ENCODE results near the gene VWDE. TPM values are rescaled to one million over a fixed set of nuclear protein-coding genes. Genes with fewer than 3 reads are reported as not detected.

Gene VWDE
- total and polyA plus RNA-seq, 8 donors: 0.06 to 19.3 (median 1.4) TPM; not detected in 3

GRCh38 chr7:12378389-12378788 lies 25.3 kb downstream of the VWDE start:
- 33 to 69% (median 57%) methylated on average over 2 of the region's 2 CpGs for WGBS, 5 donors
- intact Hi-C loops (cut with DNase I; ENCODE audit: low total_unique reads): no loop called here
- DNase-seq: no peak

GRCh38 chr7:12377406-12377805 lies 26.3 kb downstream of the VWDE start:
- Histone ChIP-seq H3K4me3 (no peak overlapping the region), H3K27ac (no peak overlapping the region), H3K36me3 (no peaks in the 10 kb centered on the region), H3K9me3 (no peaks in the 10 kb centered on the region), H3K27me3 (no peaks in the 10 kb centered on the region), H3K4me1 (no peaks in the 10 kb centered on the region)
- WGBS, 5 donors: 74 to 84% (median 81%) methylated on average over 5 of the region's 5 CpGs
- no peak for TF ChIP-seq POLR2A (IDR thresholded peaks at IDR 0.05)
- no peak for TF ChIP-seq POLR2AphosphoS5 (IDR thresholded peaks at IDR 0.05)
- no peak for TF ChIP-seq EP300 (IDR thresholded peaks at IDR 0.05)
- no peak for TF ChIP-seq CTCF (IDR thresholded peaks at IDR 0.05)
- no peak for DNase-seq
- intact Hi-C loops (cut with DNase I; ENCODE audit: low total_unique reads): no loop called here

More at GRCh38 chr7:12378389-12378788, 25.3 kb downstream of the VWDE start:
- H3K27ac ChIP-seq: no peak overlapping the region
- H3K9me3 ChIP-seq: no peaks in the 10 kb centered on the region
- no peaks in the 10 kb centered on the region for H3K4me1 ChIP-seq
- no peaks in the 10 kb centered on the region for H3K36me3 ChIP-seq
- no peak for TF ChIP-seq POLR2A (IDR thresholded peaks at IDR 0.05)
- no peak for TF ChIP-seq CTCF (IDR thresholded peaks at IDR 0.05)
- TF ChIP-seq EP300 (IDR thresholded peaks at IDR 0.05): no peak
- TF ChIP-seq POLR2AphosphoS5 (IDR thresholded peaks at IDR 0.05): no peak
- H3K27me3 ChIP-seq: no peaks in the 10 kb centered on the region
- no peak overlapping the region for H3K4me3 ChIP-seq

GRCh38 chr7:12373580-12374263 lies 29.9 kb downstream of the VWDE start:
- no peak for TF ChIP-seq EP300 (IDR thresholded peaks at IDR 0.05)
- no peak for TF ChIP-seq POLR2A (IDR thresholded peaks at IDR 0.05)
- no peak for TF ChIP-seq CTCF (IDR thresholded peaks at IDR 0.05)
- TF ChIP-seq POLR2AphosphoS5 (IDR thresholded peaks at IDR 0.05): no peak
- no peak for DNase-seq
- H3K27ac ChIP-seq: no peak overlapping the region
- H3K9me3 ChIP-seq: no peaks in the 10 kb centered on the region
- no peaks in the 10 kb centered on the region for H3K36me3 ChIP-seq
- H3K27me3 ChIP-seq: no peaks in the 10 kb centered on the region
- 60 to 75% (median 68%) methylated on average over 5 of the region's 5 CpGs for whole genome bisulfite sequencing, 5 donors
- no peak overlapping the region for H3K4me3 ChIP-seq
- intact Hi-C loops (cut with DNase I; ENCODE audit: low total_unique reads): no loop called here
- H3K4me1 ChIP-seq: no peaks in the 10 kb centered on the region

GRCh38 chr7:12370249-12370648 lies 33.4 kb downstream of the VWDE start:
- H3K27me3 ChIP-seq: no peaks in the 10 kb centered on the region
- TF ChIP-seq CTCF (IDR thresholded peaks at IDR 0.05) (no peak), POLR2A (IDR thresholded peaks at IDR 0.05) (no peak), POLR2AphosphoS5 (IDR thresholded peaks at IDR 0.05) (no peak), EP300 (IDR thresholded peaks at IDR 0.05) (no peak)
- no peaks in the 10 kb centered on the region for H3K9me3 ChIP-seq
- no peaks in the 10 kb centered on the region for H3K36me3 ChIP-seq
- no peak overlapping the region for H3K4me3 ChIP-seq
- 76 to 87% (median 84%) methylated on average over 7 of the region's 7 CpGs for WGBS, 5 donors
- intact Hi-C loops (cut with DNase I; ENCODE audit: low total_unique reads): no loop called here
- DNase-seq: peak in 1 of 2 donors; percentile 4
- H3K27ac ChIP-seq: no peak overlapping the region
- H3K4me1 ChIP-seq: no peaks in the 10 kb centered on the region

All from stomach (tissue), 9 donors.